SK-N-SH (cell line): ENCODE measurements around the gene RUVBL1. TPM values are rescaled to one million over a fixed set of nuclear protein-coding genes. Genes with fewer than 3 reads are reported as not detected.

Experiments used
- CTCF ChIA-PET: fragments of 300-600, 350-600 bp; formaldehyde crosslinking; extraction: SDS; loops from one replicate; lab custom pipeline; 2021; lab: Yijun Ruan, JAX
- POLR2A ChIA-PET: fragments of 350-600 bp; sonication (Branson Sonifier 250); formaldehyde crosslinking; extraction: SDS; loops from one replicate; lab custom pipeline; 2020; ENCODE audit warnings: antibody characterized with exemption, inconsistent platforms; lab: Yijun Ruan, JAX
- DNase-seq: peaks from one replicate; pipeline ENCODE4 v3.0.0; 2012
- H2AFZ ChIP-seq: fragments of 200-600 bp; sonication (generic); 2 replicates; pipeline ENCODE4 v1.8.1; 2016; ENCODE audit warnings: antibody characterized with exemption, mild to moderate bottlenecking, low read depth
- H3F3A ChIP-seq: fragments of 200-600 bp; sonication (generic); replicated peaks from 2 replicates; pipeline ENCODE3; 2016; ENCODE audit warnings: antibody characterized with exemption, mild to moderate bottlenecking; ENCODE audit not compliant: insufficient read depth
- H3K27ac ChIP-seq, 2 experiments: fragments of 200-500 bp in 1 of 2; fragments of 200-600 bp in 1 of 2; sonication (Bioruptor generic) in 1 of 2; sonication (generic), shearing (Covaris generic) in 1 of 2; 2 replicates each; pipeline versions ENCODE4 v1.5.1 to v1.6.1; 2014 to 2016; ENCODE audit warnings: low read depth in 2 of 2, inconsistent platforms in 1 of 2, low read length in 1 of 2, mild to moderate bottlenecking in 1 of 2, mixed read lengths in 1 of 2
- H3K27me3 ChIP-seq: fragments of 200-600 bp; sonication (generic), shearing (Covaris generic); 2 replicates; pipeline ENCODE4 v1.6.1; 2016; ENCODE audit warnings: mixed run types; ENCODE audit not compliant: insufficient read depth
- H3K36me3 ChIP-seq, 2 experiments: fragments of 200-500 bp in 1 of 2; fragments of 200-600 bp in 1 of 2; sonication (Bioruptor generic) in 1 of 2; sonication (generic) in 1 of 2; replicated peaks in 1 of 2; 2 replicates each; pipeline versions ENCODE3 to v1.5.1; 2014 to 2016; ENCODE audit warnings: low read length in 1 of 2, mild to moderate bottlenecking in 1 of 2; ENCODE audit not compliant: insufficient read depth in 2 of 2, control insufficient read depth in 1 of 2
- H3K4me1 ChIP-seq, 2 experiments: fragments of 200-500 bp in 1 of 2; fragments of 200-600 bp in 1 of 2; sonication (Bioruptor generic) in 1 of 2; sonication (generic), shearing (Covaris generic) in 1 of 2; 2 replicates each; pipeline versions ENCODE4 v1.5.1 to v1.6.1; 2014 to 2016; ENCODE audit warnings: low read depth in 1 of 2, low read length in 1 of 2, mixed run types in 1 of 2; ENCODE audit not compliant: insufficient read depth in 2 of 2, control insufficient read depth in 1 of 2
- H3K4me2 ChIP-seq: fragments of 200-600 bp; sonication (generic), shearing (Covaris generic); 2 replicates; pipeline ENCODE4 v1.6.1; 2017; ENCODE audit warnings: mixed run types
- H3K4me3 ChIP-seq, 2 experiments: fragments of 200-500 bp in 1 of 2; fragments of 200-600 bp in 1 of 2; sonication (Bioruptor generic) in 1 of 2; sonication (generic), shearing (Covaris generic) in 1 of 2; 2 replicates each; pipeline versions ENCODE4 v1.5.1 to v1.8.1; 2014 to 2016; ENCODE audit warnings: low read depth in 2 of 2, inconsistent platforms in 1 of 2, low read length in 1 of 2, mild to moderate bottlenecking in 1 of 2, mixed read lengths in 1 of 2, moderate library complexity in 1 of 2
- H3K79me2 ChIP-seq: fragments of 200-600 bp; sonication (generic); 2 replicates; pipeline ENCODE4 v1.8.1; 2017; ENCODE audit warnings: mild to moderate bottlenecking; ENCODE audit not compliant: insufficient read depth
- H3K9ac ChIP-seq: fragments of 200-600 bp; sonication (generic); 2 replicates; pipeline ENCODE4 v1.6.1; 2017; ENCODE audit warnings: mixed run types
- H3K9me2 ChIP-seq: fragments of 200-600 bp; sonication (generic); 2 replicates; pipeline ENCODE4 v1.6.1; 2017; ENCODE audit warnings: mixed run types
- H3K9me3 ChIP-seq: fragments of 200-600 bp; sonication (generic); 2 replicates; pipeline ENCODE4 v1.6.1; 2017; ENCODE audit warnings: mixed run types, mild to moderate bottlenecking, moderate library complexity
- H4K20me1 ChIP-seq: fragments of 200-600 bp; sonication (generic); 2 replicates; pipeline ENCODE4 v1.6.1; 2017; ENCODE audit warnings: mild to moderate bottlenecking, mixed run types; ENCODE audit not compliant: insufficient read depth
- EP300 ChIP-seq, 2 experiments: IDR thresholded peaks; 2 replicates each; pipeline versions ENCODE4 v1.4.0 to v1.6.1; 2012; ENCODE audit warnings: borderline replicate concordance in 1 of 2, low read depth in 1 of 2, low read length in 1 of 2
- FOSL2 ChIP-seq: IDR thresholded peaks from 2 replicates; pipeline ENCODE4 v1.4.0; 2012; ENCODE audit warnings: low read depth, mild to moderate bottlenecking, moderate library complexity, borderline replicate concordance
- FOXM1 ChIP-seq: IDR thresholded peaks from 2 replicates; pipeline ENCODE4 v1.4.0; 2012; ENCODE audit warnings: low read depth, mild to moderate bottlenecking
- GABPA ChIP-seq: IDR thresholded peaks from 2 replicates; pipeline ENCODE4 v1.4.0; 2012; ENCODE audit warnings: low read depth, mild to moderate bottlenecking
- JUND ChIP-seq: IDR thresholded peaks from 2 replicates; pipeline ENCODE4 v1.4.0; 2012
- MAX ChIP-seq: IDR thresholded peaks from 2 replicates; pipeline ENCODE4 v1.4.0; 2012; ENCODE audit warnings: low read depth
- MXI1 ChIP-seq: IDR thresholded peaks from 2 replicates; pipeline ENCODE4 v1.6.1; 2012; ENCODE audit warnings: mild to moderate bottlenecking, low read depth, low read length, improper control_type of control experiment
- POLR2AphosphoS5 ChIP-seq: IDR thresholded peaks from 2 replicates; pipeline ENCODE4 v1.6.1; 2012; ENCODE audit warnings: low read depth, low read length
- RAD21 ChIP-seq: IDR thresholded peaks from 2 replicates; pipeline ENCODE4 v1.6.1; 2012; ENCODE audit warnings: mild to moderate bottlenecking, low read length
- RCOR1 ChIP-seq: fragments of 150-350 bp; IDR thresholded peaks from 2 replicates; pipeline ENCODE4 v1.6.1; 2017; ENCODE audit warnings: antibody characterized with exemption, low read length
- RFX5 ChIP-seq: IDR thresholded peaks from 2 replicates; pipeline ENCODE4 v1.6.1; 2012; ENCODE audit warnings: mild to moderate bottlenecking, improper control_type of control experiment, low read length
- RXRA ChIP-seq: IDR thresholded peaks from 2 replicates; pipeline ENCODE4 v1.4.0; 2012; ENCODE audit warnings: low read depth, mild to moderate bottlenecking, borderline replicate concordance
- SIN3A ChIP-seq: IDR thresholded peaks from 2 replicates; pipeline ENCODE4 v1.6.1; 2012; ENCODE audit warnings: low read depth, mild to moderate bottlenecking, low read length, moderate library complexity, borderline replicate concordance
- SMC3 ChIP-seq: IDR thresholded peaks from 2 replicates; pipeline ENCODE4 v1.6.1; 2012; ENCODE audit warnings: low read depth, low read length, improper control_type of control experiment
- TCF12 ChIP-seq: IDR thresholded peaks from 2 replicates; pipeline ENCODE4 v1.4.0; 2012
- YY1 ChIP-seq: IDR thresholded peaks from 2 replicates; pipeline ENCODE4 v1.4.0; 2012; ENCODE audit warnings: low read depth, mild to moderate bottlenecking
- ZBTB33 ChIP-seq: IDR thresholded peaks from 2 replicates; pipeline ENCODE4 v1.4.0; 2012; ENCODE audit warnings: low read depth, borderline replicate concordance
- WGBS: methylation state at CpG from one replicate; pipeline ENCODE4 v1.1.6; 2017; ENCODE audit warnings: low lambda C conversion rate; 5-methylcytosine and 5-hydroxymethylcytosine counted together
- polyA plus RNA-seq, 3 experiments: library from polyadenylated mRNA; depleted of rRNA; stranded (reverse); fragments of >200 nt; gene quantifications; 2 replicates each; pipeline ENCODE4 v1.2.3, GENCODE V29; 2012
- TF ChIP-seq, protein P1 (sequence below): IDR thresholded peaks from 2 replicates; pipeline ENCODE4 v1.6.1; 2012; ENCODE audit warnings: mild to moderate bottlenecking, low read depth, low read length, moderate library complexity
- TF ChIP-seq, protein P2 (sequence below): IDR thresholded peaks from 2 replicates; pipeline ENCODE4 v1.4.0; 2012; ENCODE audit warnings: low read depth, borderline replicate concordance

RUVBL1 gene
- polyA plus RNA-seq, 1 of the 3 experiments (the other 2 are of a cell fraction), result 140 TPM

GRCh38 chr3:128041344-128041743 lies 82.3 kb downstream of the RUVBL1 start:
- H2AFZ ChIP-seq, result no peak overlapping the region
- TF ChIP-seq TCF12, result no peak
- TF ChIP-seq EP300 (IDR thresholded peaks at IDR 0.05; ENCODE audit: borderline replicate concordance in 1 of 2, low read depth in 1 of 2, low read length in 1 of 2), result no peak
- TF ChIP-seq ZBTB33, result no peak
- no peak for TF ChIP-seq SMC3
- TF ChIP-seq, protein P1, sequence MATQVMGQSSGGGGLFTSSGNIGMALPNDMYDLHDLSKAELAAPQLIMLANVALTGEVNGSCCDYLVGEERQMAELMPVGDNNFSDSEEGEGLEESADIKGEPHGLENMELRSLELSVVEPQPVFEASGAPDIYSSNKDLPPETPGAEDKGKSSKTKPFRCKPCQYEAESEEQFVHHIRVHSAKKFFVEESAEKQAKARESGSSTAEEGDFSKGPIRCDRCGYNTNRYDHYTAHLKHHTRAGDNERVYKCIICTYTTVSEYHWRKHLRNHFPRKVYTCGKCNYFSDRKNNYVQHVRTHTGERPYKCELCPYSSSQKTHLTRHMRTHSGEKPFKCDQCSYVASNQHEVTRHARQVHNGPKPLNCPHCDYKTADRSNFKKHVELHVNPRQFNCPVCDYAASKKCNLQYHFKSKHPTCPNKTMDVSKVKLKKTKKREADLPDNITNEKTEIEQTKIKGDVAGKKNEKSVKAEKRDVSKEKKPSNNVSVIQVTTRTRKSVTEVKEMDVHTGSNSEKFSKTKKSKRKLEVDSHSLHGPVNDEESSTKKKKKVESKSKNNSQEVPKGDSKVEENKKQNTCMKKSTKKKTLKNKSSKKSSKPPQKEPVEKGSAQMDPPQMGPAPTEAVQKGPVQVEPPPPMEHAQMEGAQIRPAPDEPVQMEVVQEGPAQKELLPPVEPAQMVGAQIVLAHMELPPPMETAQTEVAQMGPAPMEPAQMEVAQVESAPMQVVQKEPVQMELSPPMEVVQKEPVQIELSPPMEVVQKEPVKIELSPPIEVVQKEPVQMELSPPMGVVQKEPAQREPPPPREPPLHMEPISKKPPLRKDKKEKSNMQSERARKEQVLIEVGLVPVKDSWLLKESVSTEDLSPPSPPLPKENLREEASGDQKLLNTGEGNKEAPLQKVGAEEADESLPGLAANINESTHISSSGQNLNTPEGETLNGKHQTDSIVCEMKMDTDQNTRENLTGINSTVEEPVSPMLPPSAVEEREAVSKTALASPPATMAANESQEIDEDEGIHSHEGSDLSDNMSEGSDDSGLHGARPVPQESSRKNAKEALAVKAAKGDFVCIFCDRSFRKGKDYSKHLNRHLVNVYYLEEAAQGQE, result no peak
- no peak for TF ChIP-seq GABPA
- TF ChIP-seq, protein P2, sequence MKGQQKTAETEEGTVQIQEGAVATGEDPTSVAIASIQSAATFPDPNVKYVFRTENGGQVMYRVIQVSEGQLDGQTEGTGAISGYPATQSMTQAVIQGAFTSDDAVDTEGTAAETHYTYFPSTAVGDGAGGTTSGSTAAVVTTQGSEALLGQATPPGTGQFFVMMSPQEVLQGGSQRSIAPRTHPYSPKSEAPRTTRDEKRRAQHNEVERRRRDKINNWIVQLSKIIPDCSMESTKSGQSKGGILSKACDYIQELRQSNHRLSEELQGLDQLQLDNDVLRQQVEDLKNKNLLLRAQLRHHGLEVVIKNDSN, result no peak
- TF ChIP-seq RCOR1, result no peak
- no peak for TF ChIP-seq FOSL2
- no peak for TF ChIP-seq YY1
- TF ChIP-seq, all 33 proteins: peak for 0
- Histone ChIP-seq H3F3A (peaks cover 3% of the 10 kb centered on the region), H3K9me2 (no peaks in the 10 kb centered on the region), H3K4me2 (no peak overlapping the region), H3K27me3 (no peaks in the 10 kb centered on the region), H3K9me3 (no peaks in the 10 kb centered on the region), H3K27ac (no peak overlapping the region), H3K9ac (no peak overlapping the region), H3K36me3 (no peaks in the 10 kb centered on the region), H4K20me1 (no peaks in the 10 kb centered on the region), H3K79me2 (no peaks in the 10 kb centered on the region), H3K4me3 (no peak overlapping the region), H3K4me1 (no peaks in the 10 kb centered on the region)
- ChIA-PET CTCF (no interaction called here), POLR2A (interaction anchor here (0.7 kb wide), 1 partner anchor 34 kb away, joined by 3 read pairs; no protein-coding TSS in a partner anchor)
- WGBS, result 92% methylated on average over 1 of the region's 1 CpG
- no peak for DNase-seq

GRCh38 chr3:128040660-128041059 lies 83.0 kb downstream of the RUVBL1 start:
- Histone ChIP-seq H3K4me1 (no peaks in the 10 kb centered on the region), H3K9me2 (no peaks in the 10 kb centered on the region), H4K20me1 (no peaks in the 10 kb centered on the region), H3K9ac (no peak overlapping the region), H3K9me3 (no peaks in the 10 kb centered on the region), H2AFZ (no peak overlapping the region), H3K4me3 (no peak overlapping the region), H3K36me3 (no peaks in the 10 kb centered on the region), H3K4me2 (no peak overlapping the region), H3K27me3 (no peaks in the 10 kb centered on the region), H3K79me2 (no peaks in the 10 kb centered on the region), H3F3A (peaks cover 3% of the 10 kb centered on the region), H3K27ac (no peak overlapping the region)
- POLR2A ChIA-PET, result no interaction called here
- no peak for DNase-seq
- TF ChIP-seq FOXM1, result no peak
- no peak for TF ChIP-seq FOSL2
- TF ChIP-seq RXRA, result no peak
- no peak for TF ChIP-seq RFX5
- TF ChIP-seq RAD21, result no peak
- no peak for TF ChIP-seq JUND
- TF ChIP-seq POLR2AphosphoS5, result no peak
- no peak for TF ChIP-seq SIN3A
- no peak for TF ChIP-seq YY1
- no peak for TF ChIP-seq MAX
- TF ChIP-seq MXI1, result no peak
- CTCF ChIA-PET, result no interaction called here
- WGBS, result 50% methylated on average over 1 of the region's 1 CpG
